NOMO-1 treated with DMSO at 0.1 percent for 48 hours (cell line): ENCODE data around the gene HPCA.

Experiments used
- DNase-seq: peaks from one replicate; lab custom pipeline; 2025; ENCODE audit not compliant: unreplicated experiment; lab: John Stamatoyannopoulos, UW

The HPCA gene

DNA sequence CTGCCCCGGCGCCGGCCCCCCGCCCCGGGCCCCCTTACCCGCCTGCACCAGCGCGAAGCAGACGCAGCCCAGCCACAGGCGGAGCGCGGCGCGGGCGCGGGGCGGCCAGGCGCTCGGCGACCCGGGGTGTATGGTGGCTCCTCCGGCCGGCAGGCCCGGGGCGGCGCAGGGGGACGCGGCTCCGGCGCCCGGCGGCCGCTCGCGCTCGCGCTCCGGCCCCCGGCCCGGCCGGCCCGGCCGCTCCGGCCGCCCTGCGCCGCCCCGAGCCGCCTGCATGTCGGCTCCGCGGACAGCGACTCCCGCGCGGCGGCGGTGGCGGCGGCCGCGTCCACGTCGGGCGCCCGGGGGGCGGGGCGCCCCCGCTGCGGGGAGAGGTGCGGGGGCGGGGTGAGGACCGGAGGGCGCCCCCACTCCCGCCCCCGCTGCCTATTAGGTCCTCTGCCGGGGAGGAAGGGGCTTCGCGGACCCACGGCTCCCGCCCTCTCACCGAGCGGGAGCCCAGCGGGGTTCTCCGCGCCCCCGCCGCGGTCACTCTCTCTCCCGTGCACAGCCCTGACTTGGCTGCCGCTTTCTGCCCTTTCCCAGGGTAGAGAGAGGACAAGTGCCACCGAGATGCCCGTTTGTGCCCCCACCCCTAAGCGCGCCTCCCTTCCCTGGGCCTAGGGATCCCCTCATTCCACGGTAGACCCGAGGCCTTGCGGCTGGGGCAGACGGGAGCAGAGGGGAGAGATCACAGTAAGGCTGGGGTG is 15.5 kb upstream of the HPCA start, which contains the start of gene FNDC5:
TSS of gene FNDC5 (minus strand) at position 298 of the 749 bp plus-strand sequence.
- no peak for DNase-seq

DNA sequence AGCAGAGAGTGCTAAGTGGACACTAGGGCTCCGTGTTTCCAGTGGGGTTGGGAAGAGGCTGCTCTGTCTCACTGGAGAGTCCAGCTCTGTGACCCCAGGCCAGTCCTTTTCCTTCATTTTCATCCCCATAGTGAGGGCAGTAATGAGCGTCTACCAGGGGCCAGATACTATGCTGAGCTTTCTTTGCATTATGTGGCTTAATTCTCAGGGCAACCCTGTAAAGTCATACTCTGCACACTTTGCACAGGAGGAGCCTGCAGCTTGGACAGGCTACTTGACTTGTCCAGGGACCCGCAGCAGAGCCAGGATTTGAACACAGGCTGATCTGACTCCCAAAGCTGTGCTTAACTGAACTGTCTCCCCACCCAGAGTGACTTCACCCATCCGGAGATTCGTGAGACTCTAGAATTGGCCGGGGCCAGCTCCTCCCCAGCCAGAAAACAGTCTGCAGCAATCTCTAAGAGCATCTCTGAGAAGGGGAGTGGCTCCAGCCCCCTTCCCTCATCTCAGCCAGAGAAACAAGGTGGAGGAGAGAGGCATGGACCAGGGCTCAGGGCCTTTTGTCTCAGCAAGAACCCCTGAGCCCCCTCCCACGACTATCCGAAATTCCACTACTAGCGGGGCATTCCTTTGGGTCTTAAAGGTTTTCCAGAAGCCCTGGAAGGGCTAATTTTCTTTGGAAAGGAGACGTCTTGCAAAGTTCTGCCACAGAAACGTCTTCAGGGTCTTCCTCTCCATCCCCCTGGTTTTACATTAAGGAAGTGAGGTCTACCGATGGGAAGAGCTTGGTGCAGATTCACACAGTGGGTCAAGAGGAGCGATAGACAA is 14.7 kb upstream of the HPCA start:
- DNase-seq = no peak

DNA sequence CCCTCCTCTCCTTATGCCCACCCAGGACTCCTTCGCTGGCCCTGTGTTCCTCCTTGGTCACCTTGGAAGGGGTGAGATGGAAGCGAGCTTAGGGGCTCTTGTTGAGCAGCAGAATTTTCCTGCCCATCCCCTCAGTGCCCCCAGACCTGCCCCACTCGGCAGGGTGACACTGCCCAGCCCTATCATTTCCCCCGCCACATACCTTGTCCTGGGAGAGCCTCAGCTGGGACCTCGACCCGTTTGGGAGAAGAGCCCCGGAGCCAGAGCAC is 14.2 kb upstream of the HPCA start:
- no peak for DNase-seq

DNA sequence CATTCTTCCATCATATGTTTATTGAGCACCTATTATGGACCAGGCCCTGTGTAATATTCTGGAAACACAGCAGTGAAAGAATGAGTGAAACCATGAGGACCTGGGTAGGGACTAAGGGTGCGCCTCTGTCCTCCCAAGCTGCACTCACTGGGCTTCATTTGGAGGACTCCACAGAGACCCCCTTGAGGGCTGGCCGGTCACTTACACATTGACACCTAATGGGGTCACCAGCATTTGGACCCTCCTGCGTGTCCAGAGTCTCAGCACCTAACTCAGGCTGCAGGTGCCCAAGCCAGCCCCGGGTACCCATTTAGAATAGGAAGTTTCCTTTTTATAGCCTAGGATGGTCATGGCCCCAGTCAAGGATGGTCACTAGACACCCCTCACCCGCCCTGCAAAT is 12.8 kb upstream of the HPCA start:
- no peak for DNase-seq

DNA sequence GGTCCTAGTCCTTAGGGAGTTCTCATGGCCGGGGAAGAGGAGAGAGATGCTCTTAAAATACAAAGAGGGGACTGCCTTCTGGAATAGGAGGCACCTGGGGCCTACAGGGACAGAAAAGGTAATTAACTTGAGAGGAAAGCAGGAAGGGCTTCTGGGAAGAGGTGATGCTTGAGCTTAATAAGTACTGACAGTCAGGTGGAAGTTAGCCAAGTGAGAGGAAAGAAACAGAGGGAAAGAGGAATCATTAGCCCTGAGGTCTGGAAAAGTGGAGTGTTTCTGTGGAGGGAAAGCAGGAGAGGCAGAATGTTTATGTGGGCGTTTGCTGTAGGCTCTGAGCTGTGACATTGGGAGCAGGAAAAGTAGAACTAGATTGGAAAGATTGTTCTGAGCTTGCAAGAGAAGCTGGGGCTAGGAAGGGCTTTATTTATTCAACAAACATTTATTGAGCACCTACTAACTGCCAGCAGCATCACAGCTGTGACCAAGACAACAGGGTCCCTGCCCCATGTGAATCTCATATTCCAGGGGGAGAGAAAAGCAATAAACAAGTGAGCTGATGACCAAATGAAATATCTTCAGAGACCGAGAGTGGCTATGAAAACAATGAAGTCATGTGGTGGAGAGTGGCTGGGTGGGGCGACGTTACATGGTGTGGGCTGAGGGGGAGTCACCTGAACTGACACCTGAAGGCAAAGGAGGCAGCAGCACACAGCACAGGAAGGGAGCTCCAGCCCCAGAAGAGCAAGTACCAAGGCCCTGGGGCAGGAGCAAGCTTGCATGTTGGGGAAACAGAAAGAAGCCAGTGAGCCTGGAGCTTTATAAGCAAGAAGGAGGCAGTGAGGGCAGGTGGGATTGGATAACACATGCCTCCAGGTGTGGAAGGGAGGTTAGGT is 11.2 kb upstream of the HPCA start:
- no peak for DNase-seq

DNA sequence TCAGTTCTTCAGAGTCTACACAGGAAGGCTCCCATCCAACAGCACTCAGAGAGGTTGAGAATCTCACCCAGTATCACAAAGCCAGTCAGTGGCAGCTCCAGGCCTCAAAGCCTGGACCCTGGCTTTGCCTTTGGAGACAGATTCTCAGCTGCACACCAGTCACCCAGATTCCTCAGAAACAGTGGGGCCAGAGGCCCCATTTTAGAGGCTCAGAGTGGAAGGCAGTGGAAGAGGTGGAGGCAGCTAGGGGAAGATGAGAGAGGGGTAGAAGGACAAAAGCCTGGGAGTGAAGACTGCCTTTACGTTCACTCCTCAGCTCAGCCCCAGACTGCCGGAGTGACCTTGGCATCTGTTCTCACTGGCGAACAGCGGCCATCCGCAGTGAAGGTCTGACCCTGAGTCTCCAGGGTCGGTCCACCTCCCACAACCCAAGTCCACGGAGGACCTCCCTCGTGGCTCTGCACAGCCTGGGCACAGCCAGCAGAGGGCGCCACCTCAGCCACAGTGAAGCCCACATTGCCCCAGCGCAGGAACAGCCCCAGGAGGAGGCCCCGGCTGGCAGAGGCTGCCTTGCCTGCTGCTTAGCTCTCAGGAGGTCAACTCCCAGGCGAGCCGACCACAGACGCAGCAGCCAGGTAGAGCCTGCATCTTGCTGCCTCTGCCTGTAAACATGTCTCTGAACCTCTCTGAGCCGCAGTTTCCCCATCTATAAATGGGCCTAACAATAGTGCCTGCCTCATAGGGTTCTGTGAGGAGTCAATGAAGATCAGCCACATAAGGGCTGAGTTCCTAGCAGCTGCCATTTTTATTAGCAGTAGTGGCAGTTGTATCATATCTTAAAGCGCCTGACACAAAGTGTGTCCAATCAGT is 9.7 kb upstream of the HPCA start:
- DNase-seq = peak; percentile 49

DNA sequence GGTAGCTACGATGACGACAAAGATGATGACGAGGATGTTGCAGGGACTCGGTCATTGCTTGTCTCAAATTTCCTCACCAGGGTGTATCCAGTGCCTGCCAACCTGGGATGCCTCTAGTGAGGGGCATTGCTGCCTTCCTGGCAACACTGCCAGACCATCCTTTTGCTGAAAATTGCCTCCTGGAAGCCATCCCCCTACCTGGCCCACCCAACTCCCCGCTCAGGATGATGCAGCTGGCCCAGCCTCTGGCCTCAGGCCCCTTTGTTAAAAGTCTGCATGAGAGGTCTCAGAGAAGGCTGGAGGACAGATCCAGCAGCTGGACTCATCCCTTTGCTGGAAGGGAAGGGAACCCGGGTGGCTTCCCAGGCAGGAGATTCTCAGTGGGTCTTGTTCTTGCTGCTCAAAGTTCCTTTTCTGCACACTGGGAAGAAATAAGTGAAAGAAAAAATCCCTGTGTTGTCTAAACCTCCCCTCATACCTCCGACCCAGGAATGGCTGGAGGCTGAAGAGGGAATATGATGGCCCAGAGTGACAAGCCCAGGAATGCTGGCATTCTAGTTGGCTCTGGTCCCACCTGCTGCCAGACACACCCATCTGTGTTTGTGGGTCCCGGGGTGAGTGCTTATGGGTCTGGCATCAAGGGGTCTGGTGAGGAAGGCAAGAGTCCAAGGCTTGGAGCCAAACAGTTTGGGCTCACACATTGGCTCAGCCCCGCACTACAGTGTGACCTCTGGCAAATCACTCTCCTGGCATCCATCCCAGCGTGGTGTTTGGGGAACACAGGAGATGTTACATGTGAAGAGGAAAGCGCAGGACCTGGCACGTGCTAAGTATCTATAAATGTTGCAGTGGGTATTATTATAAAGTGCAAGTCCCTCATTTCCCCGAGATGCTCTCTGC is 8.8 kb upstream of the HPCA start:
- DNase-seq = no peak

DNA sequence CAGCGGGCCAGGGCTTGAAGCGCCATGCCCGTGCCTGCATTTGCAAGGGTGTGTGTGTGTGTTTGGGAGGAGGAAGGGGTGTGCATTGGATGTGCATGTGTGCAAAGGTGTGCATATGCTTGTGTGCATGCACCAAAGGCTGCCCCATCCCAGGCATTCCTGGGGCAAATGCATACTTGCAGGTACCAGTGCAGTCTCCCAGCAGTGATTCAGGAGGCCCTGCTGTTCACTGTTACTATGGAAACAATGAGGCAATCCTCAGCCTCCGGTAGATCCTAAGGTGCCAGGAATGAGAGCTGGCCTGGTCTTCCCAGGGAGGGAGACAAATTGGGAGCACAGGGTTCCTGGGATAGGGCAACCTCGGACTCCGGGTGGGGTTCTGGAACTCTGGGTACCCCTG is 8.1 kb upstream of the HPCA start:
- no peak for DNase-seq

DNA sequence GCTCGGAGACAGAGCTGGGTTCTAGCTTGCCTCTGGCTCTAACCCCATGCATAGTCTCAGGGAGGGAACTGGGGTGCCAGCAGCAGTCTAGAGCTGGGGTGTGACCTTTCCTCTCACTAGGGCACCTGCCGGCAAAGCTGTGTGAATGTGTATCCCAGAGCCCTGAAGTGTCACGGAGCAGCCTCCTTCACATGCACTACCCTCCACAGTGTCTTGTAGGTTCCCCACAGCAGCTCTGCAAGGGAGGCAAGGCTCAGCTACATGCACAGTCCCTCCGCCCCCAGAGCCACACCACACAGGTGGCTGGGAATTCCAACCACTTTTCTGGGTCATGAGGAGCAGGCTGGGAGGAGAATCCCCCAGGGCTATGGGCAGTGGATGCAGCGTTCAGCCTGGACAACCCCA is 7.7 kb upstream of the HPCA start:
- no peak for DNase-seq

DNA sequence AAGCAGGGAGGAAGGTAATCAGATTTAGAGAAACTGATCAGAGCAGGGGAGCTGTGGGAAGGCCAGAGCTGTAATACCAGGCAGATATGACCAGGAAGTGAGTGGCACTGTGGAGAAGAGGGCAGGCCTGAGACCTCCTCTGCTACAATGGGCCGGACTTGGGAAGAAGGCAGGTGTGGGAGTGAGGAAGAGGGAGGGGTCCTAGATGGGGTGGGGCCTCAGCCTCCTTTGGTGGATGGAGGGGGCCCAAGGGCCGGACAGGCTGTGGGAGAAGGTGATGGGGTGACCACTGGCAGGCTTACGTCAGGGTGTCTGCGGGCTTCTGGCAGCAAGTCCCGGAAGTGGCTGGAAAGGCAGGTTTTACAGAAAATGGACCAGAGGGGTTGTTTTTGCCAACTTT is 5.0 kb upstream of the HPCA start:
- DNase-seq = no peak

DNA sequence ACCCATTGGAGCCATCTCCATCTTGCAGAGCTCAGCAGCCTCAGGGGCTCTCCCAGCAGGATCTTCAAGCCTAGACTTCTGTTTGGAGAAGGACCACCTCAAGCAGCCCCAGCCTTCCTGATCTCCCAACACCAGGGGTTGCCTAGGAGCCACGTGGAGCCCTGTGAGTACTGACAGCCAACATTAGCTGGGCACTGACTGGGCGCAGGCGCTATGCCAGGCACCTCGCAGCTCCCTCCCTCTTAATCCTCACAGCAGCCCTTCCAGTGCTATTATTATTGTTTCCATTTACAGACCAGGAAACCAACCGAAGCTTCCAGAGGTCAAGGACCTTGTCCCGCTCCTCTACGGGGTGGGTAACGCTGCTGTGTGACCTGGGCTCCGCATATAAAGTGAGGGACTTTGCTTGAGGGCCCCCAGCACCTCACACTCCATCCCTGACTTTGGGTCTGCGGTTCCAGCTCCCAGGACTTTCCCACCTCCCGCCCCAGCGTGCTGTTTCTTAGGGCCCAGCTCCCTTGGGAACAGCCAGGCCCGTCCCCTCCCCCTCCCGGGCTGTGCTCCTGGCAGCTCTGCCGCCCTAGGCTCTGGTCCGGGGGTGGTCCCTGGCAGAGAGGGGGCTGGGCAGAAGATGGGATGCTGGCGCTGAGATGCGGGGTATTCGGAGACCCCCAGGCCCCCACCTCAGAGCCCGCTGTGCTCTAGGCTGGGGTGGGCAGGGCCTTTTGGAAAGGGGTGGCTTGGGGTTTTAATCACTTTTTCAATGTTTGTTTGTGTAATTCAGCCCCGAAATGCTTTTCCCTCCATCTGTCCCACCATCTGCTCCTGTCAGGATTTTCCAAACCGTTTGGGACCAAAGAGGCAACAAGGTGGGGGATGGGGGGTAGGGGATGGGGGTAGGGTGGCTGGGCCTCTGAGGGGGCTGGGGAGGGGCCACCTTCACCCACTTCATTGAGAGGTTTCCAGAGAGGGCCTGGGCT is 4.1 kb upstream of the HPCA start:
- DNase-seq = no peak

DNA sequence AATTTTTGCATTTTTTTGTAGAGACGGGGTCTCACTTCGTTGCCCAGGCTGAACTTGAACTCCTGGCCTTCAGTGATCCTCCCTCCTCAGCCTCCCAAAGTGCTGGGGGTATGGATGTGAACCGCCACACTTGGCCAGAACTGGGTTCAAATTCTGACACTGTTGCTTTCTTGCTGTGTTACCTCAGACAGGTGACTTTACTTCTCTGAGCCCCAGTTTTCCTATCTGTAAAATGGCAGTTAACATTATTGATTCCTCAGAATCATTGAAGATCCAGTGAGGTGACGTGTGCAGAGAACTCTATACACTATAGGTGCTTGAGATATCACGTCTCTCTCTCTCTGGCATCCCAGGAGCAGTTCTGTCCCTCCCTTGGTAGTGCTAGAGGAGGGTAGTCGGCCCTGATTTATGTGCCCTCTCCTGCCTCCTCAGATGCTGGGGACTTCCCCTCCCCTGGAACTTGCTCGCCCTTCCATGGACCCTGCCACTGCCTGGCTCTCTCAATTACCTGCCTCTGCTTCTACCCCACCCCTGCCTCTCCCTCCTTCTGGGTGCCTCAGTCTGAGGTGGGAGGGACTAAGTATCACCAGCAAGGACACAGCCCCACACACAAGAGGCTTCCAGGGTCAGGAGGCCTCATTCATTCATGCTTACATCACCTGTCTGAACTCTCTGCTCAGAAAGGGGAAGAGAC is 2.8 kb upstream of the HPCA start:
- DNase-seq = no peak

DNA sequence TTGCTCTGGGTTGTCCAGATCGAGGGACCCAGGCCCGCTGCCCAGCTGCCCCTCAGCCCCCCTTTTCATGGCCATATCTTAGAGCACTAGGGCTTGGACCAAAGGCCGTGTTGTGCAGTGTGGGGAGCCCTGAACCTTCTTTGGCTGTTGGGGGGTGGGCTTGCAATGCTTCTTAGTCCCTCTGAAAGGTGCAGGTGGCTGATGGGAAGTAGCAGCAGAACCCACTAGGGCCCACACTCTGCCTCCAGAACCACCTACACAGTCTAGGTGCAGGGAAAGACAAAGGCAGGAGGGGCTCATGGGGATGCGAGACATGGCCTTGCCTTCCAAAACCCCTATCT is 2.3 kb upstream of the HPCA start:
- no peak for DNase-seq

DNA sequence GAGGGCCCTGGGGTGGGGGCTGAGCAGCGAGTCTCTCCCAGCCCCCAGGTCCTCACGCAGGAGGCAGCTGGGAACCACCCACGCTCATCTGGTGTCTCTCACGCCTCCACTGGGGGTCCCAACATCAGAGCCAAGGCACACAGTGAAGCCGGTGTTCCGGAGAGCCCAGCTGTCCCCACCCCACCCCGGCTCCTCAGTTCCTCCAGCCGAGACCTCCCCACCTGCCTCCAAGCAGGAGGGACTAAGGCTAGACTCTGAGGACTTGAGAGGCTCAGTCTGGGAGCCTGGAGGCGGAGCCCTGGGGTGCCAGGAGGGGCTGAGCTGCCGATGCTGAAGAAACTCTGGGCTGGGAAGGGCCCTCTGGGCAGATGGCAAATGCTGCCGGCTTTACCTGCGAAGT is 1.6 kb upstream of the HPCA start:
- no peak for DNase-seq

DNA sequence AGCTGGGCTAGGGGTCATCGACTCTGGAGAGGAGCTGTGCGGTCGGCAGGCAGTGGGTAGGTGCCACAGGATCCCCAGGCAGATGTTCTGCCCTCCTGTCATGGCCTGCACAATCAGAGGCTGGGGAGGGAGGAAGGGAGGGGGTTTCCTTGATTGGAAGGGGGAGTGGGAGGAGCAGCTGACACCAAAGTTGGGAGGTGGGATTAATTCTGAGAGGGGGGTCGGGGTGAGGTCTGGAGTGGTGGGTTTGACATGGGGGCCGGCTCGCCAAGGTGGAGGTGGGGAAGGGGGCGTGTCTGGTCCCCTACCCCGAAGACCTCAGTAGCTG is 651 bp upstream of the HPCA start:
- DNase-seq = no peak

DNA sequence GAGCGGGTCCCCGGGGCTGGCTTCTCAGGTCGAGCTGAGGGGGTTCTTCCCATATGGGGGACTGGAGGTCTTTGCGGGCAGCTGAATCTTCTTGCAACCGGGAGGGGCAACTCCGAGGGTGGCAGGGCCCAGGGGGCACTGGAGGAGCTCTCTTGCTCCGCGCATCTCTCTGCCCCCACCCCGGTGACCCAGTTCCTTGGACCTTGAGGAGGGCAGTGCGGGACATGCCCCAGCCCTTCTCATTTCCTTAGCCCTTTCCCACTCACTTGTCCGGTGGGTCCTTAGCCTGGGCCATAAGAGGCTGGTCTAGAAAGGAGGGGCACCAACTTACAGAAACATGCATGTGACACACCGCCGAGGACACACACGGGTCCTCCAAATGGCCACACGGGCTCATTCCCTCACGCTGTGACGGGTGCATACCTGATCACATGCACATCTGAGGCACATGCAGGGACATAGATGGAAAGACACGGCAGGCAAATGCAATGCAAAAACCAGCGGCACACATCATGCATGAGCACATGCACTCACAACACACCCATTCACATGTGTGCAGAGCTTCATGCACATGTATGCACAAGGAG is 630 bp downstream of the HPCA start:
- no peak for DNase-seq

DNA sequence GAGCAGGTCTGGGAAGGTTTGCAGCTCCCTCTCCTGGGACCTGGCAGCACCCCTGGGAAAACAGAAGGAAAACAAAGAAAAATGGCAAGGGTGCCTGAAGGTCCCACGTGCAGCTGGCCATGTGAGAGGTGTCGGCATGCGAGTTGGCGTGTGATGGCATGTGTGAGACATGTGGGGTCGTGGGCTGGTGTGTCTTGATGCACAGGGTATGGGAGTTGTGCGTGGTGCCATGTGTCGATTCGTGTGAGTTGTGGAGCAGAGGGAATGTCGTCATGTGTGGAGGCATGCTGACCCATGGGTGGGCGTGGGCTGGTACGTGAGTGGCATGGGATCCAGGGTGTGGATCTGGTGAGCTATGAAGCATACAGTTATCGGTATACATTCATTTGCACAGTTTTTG is 1.3 kb downstream of the HPCA start:
- DNase-seq = no peak

DNA sequence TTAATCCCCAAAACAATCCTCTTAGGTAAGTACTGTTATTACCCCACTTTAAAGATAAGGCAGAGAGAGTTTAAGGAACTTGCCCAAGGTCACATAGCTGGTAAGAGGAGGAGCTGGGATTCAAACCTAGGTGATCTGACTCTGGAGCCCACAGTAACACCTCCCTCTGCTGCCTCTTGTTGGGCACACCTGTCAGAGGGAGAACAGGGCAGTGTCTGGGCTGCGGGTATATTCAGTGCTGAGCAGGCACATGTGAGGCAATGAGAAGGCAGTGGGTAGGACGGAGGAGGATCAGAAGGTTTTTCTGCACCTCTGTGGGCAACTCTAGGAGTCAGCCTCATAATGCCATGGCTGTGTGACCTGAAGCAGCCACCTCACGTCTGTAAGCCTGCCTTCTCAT is 1.8 kb downstream of the HPCA start:
- DNase-seq = no peak
